ENCODE results near the gene SARDH. TPM values are rescaled to one million over a fixed set of nuclear protein-coding genes. Genes with fewer than 3 reads are reported as not detected.

The SARDH gene
- total RNA-seq, 1 donor, result 4.7 TPM

- Histone ChIP-seq H3K9me3 (ENCODE audit: low read depth, low read length) (no peaks in the 10 kb centered on the region), H3K27me3 (ENCODE audit: insufficient read depth, low read length) (no peaks in the 10 kb centered on the region), H3K4me1 (ENCODE audit: insufficient read depth, low read length) (peaks cover 6% of the 10 kb centered on the region), H3K4me3 (ENCODE audit: low read length) (no peak overlapping the region)
These were observed 121.3 kb downstream of the SARDH start for GRCh38 chr9:133616643-133617405.

GRCh38 chr9:133615606-133616188 is 122.5 kb downstream of the SARDH start:
- H3K9me3 ChIP-seq (ENCODE audit: low read depth, low read length), result no peaks in the 10 kb centered on the region
- no peak overlapping the region for H3K4me3 ChIP-seq (ENCODE audit: low read length)
- no peaks in the 10 kb centered on the region for H3K27me3 ChIP-seq (ENCODE audit: insufficient read depth, low read length)
- peaks cover 6% of the 10 kb centered on the region for H3K4me1 ChIP-seq (ENCODE audit: insufficient read depth, low read length)

GRCh38 chr9:133615186-133615585 is 123.0 kb downstream of the SARDH start:
- Histone ChIP-seq H3K9me3 (ENCODE audit: low read depth, low read length) (no peaks in the 10 kb centered on the region), H3K4me3 (ENCODE audit: low read length) (no peak overlapping the region), H3K4me1 (ENCODE audit: insufficient read depth, low read length) (peaks cover 6% of the 10 kb centered on the region), H3K27me3 (ENCODE audit: insufficient read depth, low read length) (no peaks in the 10 kb centered on the region)

GRCh38 chr9:133614678-133615077 is 123.5 kb downstream of the SARDH start:
- H3K9me3 ChIP-seq (ENCODE audit: low read depth, low read length), result no peaks in the 10 kb centered on the region
- peaks cover 2% of the 10 kb centered on the region for H3K4me1 ChIP-seq (ENCODE audit: insufficient read depth, low read length)
- peaks cover 3% of the 10 kb centered on the region for H3K27me3 ChIP-seq (ENCODE audit: insufficient read depth, low read length)
- H3K4me3 ChIP-seq (ENCODE audit: low read length), result no peak overlapping the region

GRCh38 chr9:133614056-133614455 is 124.1 kb downstream of the SARDH start:
- no peaks in the 10 kb centered on the region for H3K4me1 ChIP-seq (ENCODE audit: insufficient read depth, low read length)
- no peak overlapping the region for H3K4me3 ChIP-seq (ENCODE audit: low read length)
- peaks cover 3% of the 10 kb centered on the region for H3K27me3 ChIP-seq (ENCODE audit: insufficient read depth, low read length)
- H3K9me3 ChIP-seq (ENCODE audit: low read depth, low read length), result no peaks in the 10 kb centered on the region

Other genes starting within 250 kb of the SARDH start
- not detected for gene MYMK, start 213.4 kb downstream of the SARDH start, total RNA-seq
- gene ADAMTSL2, start 203.6 kb downstream of the SARDH start, total RNA-seq, result 0.10 TPM
- not detected for gene FAM163B, start 129.0 kb downstream of the SARDH start, total RNA-seq
- gene DBH, start 102.0 kb downstream of the SARDH start, total RNA-seq, result 0.10 TPM